GM18517 (cell line): Measurements from ENCODE around the gene MMP23B.
"Not testable (repeated sequence)": the region's sequence is repeated elsewhere in the genome, so short reads cannot be mapped to it uniquely, and the experiment has no call there.

ENCODE experiments used
- ATAC-seq: cut with Tn5 transposase; IDR thresholded peaks from one replicate; pipeline ENCODE4 v1.9.1; 2021; ENCODE audit warnings: mild to moderate bottlenecking, moderate library complexity; ENCODE audit not compliant: unreplicated experiment

MMP23B gene

DNA sequence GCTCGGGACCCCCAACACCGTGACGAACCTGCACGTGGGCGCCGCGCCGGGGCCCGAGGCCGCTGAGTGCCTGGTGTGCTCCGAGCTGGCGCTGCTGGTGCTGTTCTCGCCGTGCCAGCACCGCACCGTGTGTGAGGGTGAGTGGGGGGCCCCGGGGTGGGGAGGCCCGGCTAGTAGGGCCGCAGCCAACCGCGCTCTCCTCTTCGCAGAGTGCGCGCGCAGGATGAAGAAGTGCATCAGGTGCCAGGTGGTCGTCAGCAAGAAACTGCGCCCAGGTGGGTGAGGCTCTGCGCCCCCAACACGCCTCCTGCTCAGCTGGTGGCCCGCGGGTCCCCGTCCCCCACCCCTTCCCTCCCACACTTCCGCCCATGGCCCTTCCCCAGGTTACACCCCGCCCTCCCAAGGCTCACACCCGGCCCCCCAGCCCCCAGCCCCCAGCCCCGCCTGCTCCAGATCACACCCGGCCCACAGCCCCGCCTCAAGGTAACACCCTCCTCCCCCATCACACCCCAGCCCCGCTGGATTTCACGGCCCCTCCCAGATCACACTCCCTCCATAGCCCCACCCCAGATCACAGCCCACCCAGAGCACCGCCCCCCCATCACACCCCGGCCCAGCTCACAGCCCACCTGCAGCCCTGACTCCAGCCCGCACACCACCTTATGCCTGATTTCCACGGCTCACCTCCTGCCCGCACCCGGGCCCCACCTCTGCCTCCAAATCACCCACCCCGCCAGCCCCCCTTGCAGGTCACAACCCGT, 2.4 kb upstream of the MMP23B start:
- ATAC-seq: no peak

DNA sequence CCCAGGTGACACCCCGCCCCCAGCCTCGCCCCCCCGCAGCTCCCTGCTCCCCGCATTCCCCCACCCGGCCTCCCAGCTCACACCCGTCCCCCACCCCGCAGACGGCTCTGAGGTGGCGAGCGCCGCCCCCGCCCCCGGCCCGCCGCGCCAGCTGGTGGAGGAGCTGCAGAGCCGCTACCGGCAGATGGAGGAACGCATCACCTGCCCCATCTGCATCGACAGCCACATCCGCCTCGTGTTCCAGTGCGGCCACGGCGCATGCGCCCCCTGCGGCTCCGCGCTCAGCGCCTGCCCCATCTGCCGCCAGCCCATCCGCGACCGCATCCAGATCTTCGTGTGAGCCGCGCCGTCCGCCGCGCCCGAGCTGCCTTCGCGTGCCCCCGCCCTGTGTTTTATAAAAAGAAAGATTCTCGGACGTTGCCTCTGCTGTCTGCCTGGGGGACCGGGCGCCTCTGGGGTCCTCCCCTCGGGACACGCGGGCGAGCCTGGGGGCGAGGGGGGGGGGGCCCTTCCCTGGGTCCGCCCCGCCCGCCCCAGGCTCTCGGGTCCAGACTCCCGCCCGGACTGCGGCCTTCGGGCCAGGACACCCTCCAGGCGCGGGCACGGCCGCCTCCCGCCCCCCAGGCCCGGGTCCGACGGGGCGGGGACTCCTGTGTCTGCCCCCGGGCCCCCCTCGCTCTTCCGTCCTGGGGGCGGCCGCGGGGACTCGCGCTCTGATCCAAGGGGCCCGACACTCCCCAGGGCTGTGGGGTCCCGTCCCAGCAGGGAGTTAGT, 1.6 kb upstream of the MMP23B start:
- peak; percentile 75 for ATAC-seq

- no peak for ATAC-seq
Observed at GRCh38 chr1:1630965-1631781, 800 bp upstream of the MMP23B start.

DNA sequence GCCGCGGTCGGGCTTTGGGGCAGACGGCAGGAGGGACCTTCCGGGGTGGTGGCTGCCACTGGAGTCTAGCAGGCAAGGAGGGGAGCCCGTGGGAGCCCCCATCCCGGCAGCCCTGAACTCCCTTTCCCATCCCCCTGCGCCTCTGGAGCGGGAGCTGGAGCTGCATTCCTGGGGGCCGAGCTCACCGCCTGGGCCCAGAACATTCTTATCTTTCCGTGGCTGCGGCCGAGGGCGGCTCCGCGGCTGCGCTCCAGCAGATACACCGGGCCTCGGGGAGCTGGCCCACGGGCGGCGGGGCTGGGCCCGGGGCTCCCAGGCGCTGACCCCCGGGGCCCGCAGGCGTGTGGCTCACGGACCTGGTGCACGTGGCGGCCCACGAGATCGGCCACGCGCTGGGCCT, 1.4 kb downstream of the MMP23B start:
- ATAC-seq: not testable (repeated sequence)

DNA sequence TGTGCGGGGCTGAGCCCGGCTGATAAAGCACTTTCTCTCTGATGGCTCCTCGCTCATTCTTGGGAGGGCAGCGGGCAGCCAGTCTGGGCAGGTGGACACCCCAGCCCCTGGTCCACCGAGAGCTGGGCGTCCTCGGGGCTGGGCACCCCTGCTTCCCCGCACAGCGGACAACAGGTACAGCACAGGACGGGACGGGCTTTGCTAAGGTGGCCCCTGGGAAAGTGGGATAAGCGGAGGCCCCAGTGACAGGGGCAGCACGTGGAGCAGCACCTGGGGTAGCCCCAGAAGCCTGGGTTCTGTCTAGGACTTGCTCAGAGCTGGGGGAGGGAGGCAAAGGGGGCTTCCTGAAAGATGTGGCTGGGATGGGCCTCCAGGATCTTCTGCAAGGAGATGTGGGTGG, 2.6 kb downstream of the MMP23B start:
- not testable (repeated sequence) for ATAC-seq

DNA sequence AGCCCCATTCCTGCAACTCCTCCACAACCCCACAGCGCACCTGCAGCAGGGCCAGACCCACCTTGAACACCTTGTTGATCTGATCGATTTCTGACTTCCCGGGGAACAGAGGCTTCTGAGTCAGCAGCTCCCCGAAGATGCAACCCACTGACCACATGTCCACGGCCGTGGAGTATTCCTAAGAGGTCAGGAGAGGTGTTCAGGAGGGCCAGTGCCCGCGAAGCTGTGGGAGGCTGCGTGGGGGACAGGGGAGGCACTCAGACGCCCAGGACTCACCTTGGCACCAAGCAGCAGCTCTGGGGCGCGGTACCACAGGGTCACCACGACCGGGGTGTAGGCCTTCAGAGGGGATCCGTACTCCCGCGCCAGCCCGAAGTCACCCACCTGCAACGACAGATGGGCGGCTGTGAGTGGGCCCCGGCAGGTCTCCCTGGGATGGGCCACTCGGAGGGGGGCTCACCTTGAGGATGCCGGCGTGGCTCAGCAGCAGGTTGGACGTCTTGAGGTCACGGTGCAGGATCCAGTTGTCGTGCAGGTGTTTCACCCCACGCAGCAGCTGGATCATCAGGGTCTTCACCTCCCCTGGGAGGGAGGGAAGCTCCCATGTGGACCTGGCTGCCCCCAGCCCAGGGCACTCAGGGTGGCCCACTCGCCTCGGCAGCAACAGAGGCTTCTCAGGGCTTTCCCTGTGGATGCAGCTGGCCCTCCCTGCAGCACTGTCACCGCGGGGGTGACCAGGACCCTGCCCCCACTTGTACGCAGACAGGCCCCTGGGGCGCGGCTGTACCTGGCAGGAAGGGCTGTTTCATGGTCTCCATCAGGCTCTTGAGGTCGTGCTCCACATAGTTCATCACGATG, 4.9 kb downstream of the MMP23B start:
- not testable (repeated sequence) for ATAC-seq

DNA sequence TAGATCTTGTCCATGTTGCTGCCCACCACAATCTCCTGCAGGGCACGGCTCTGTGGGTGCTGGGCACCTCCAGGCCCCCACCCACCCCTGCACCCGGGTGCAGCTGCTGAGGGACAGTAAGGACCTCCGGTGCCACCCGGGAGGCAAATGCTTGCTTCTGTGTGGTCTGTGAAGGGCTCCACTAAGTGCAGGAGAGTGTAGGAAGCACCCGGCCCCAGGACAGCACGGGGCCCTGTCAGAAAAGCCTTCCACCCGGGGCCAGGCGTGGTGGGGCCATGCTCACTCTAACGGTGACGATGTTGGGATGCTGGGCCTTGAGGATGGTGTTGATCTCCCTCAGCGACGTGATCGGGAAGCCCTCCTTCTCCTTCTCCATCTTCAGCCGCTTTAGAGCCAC, 5.5 kb downstream of the MMP23B start:
- ATAC-seq: not testable (repeated sequence)

- ATAC-seq: not testable (repeated sequence)
Observed at GRCh38 chr1:1638528-1638927, 6.6 kb downstream of the MMP23B start.

- not testable (repeated sequence) for ATAC-seq
Observed at GRCh38 chr1:1639368-1639767, 7.4 kb downstream of the MMP23B start.

- not testable (repeated sequence) for ATAC-seq
Observed at GRCh38 chr1:1640081-1640480, 8.1 kb downstream of the MMP23B start.

DNA sequence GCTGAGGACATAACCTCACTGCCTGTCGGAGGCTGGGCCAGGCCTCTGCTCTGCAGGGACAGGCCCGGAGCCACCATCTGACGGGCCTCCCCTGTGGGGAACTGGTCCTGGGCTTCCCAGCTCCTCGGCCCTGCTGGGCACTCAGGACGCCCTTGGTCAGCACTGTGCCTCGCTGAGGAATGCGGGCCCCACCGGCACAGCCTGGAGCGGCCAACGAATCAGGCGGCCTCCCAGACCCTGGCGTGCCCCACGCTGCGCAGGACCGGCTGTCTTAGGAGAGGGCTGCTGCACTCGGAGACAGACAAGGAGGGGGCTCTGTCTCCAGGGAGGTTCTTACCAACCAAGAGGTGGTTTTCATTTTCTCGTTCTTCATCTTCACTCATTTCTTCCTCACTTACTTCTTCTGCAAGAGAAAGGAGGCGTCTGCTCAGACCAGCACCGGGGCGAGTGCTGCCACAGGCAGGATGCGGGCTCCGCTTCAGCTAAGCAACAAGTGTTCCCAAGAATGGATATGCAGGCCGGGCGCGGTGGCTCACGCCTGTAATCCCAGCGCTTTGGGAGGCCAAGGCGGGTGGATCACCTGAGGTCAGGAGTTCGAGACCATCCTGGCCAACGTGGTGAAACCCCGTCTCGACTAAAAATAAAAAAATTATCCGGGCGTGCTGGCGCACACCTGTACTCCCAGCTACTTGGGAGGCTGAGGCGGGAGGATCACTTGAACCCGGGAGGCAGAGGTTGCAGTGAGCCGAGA, 8.9 kb downstream of the MMP23B start:
- ATAC-seq: not testable (repeated sequence)

DNA sequence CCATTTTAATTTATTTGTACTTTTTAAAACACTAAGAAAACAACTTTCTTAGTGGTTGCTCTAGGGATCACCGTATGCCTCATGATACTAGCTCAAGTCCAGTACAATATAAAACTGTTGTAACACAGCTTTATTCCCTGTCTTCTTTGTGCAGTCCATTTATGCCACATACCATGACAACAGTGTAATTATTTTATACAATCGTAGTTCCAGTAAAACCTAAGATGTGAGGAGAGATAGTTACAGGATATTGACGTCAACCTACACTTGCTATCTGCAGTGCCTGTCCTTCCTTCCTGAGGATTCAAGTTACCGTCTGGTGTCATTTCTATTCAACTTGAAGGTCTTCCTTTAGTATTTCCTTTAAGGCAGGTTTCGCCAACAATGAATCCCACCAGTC, 14.4 kb downstream of the MMP23B start:
- ATAC-seq: not testable (repeated sequence)

DNA sequence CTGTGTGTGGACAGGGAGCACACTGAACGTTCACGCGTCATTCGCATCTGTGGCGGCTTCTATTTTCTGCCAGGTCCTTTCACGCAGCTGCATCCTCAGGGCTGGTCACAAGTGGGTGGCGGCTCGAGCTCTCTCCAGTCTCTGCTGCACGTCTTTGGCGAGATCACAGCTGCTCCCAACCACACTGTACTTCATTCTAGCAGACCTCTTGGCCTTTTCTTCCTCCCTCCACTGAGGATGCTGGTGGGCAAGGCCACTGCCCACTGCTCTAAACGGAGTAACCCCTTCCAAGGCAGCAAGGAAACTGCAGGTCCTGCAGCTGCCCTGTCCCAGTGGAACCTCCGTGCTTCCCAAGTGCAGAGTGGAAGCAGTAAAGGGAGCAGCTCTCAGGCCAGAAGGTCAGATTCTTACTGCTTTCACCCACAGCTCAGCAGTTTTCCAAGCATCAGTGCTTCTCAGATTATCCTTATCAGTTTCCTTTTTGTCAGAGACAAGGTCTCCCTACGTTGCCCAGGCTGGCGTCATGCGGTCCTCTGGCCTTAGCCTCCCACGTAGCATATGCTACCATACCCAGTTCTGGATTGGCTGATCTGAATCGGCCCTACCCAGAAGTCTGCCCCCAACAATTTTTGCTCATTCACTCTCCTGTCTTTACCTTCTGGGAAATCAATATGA, 15.7 kb downstream of the MMP23B start:
- not testable (repeated sequence) for ATAC-seq

DNA sequence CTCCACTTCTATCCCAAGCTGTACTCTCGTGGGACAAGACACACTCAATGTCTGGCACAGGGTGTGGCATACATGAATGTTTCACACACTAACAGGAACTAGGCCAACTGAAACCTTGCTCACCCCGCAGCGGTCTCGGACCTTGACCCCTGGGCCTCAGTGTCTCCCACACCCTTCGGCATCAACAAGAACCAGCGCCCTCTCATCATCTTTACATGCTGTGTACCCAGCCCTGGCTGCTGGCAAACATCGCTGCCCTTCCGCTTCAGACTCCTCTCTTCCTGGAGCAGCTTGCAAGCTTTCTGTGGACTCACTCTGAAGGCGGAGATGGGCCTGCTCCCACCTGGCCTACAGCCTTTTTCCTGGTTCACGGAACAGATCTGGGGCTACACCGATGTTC, 16.3 kb downstream of the MMP23B start:
- not testable (repeated sequence) for ATAC-seq

DNA sequence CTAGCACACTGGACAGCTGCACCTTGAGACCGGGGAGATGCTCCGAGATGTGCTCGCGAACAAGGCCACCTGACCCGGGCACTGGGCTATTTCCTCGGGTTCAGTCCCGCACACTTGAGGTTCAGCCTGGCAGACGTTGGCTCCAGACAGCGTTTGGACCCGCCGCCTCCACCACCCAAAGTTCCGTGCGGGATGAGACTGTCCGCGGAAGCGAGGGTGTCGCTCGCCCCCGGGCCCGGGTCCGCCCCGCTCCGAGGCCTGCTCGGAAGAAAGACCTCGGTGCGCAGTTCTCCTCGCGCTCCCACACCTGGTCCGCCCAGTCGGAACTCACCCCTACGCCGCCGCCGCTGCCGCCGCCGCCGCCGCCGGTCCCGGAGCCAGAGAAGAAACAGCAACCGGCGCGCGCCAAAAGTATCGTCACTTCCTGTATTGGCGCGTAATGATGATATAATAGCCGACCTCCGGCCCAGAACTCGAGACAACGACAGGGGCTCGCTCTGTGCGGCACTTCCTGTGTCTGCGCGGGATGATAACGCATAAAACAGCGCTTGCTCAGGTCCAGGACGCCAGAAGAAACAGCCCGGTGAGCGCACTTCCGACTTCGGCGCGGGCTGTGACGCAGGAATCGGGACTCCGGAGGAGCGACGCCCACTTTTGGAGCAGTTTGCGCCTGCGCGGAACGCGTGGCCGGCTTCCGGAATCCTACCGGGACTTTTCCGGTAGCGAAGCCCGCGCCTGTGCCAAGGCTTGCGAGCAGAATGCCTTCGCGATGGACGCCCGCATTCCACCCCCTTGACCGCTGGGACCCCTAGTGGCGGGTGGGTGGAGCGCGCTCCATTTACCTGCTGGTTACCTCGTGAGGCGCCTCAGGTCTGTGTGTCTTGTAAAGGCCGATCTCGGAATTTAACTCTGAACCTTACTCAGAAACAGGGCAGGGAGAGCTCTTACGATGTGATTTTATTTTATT, 26.9 kb downstream of the MMP23B start, which contains the start of gene CDK11B:
TSS of gene CDK11B (minus strand) at position 422 of the 967 bp plus-strand sequence. CDS start 1,519 bp downstream, outside the sequence.
- ATAC-seq: peak; percentile 86

GRCh38 chr1:1662392-1662791, 30.4 kb downstream of the MMP23B start:
- ATAC-seq: not testable (repeated sequence)

DNA sequence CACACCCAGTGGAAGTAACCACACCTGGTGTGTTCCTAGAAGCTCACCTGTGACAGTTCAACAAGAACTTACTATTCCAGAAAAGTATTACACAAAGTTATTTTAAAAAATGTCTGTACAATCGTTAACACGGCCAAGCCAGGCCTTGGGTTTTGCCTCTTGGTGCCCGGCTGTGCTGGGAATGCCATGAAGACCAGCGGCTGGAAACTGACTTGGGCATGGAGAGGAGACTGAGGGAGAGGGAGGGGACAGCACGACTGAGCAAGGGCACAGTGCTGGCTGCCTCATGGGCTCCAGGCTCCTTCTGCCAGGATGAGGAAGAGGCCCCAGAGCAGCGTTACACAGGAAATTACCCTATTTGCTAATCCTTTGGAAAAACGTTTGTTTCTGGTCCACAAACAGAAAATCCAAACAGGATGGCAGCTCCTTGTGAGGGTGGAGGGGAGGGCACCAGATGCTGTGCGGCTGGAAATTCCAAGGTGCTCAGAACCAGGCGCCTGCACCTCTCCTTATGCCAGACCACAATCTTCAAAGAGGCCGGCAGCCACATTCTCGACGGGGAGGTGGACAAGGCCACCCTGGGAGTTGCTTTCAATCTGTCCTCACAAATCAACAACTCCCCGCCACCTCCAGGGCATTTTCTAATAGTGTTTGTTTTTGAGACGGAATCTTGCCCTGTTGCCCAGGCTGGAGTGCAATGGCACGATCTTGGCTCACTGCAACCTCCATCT, 31.0 kb downstream of the MMP23B start:
- not testable (repeated sequence) for ATAC-seq
